MM.1S (cell line): ENCODE results near the gene DDAH1.
"Not testable (repeated sequence)": the region's sequence is repeated elsewhere in the genome, so short reads cannot be mapped to it uniquely, and the experiment has no call there.

Experiments used
- DNase-seq: peaks from one replicate; pipeline ENCODE4 v3.0.0-alpha.2; 2015
- H2AFZ ChIP-seq: fragments of 300-600 bp; sonication (generic); 2 replicates; pipeline ENCODE4 v1.6.0; 2016; ENCODE audit warnings: antibody characterized with exemption, low read length
- H3F3A ChIP-seq: fragments of 300-600 bp; sonication (generic); 2 replicates; pipeline ENCODE4 v1.6.1; 2016; ENCODE audit warnings: mild to moderate bottlenecking, antibody characterized with exemption, low read length, moderate library complexity, mixed read lengths; ENCODE audit not compliant: insufficient read depth
- H3K27ac ChIP-seq: fragments of 300-600 bp; sonication (generic); 2 replicates; pipeline ENCODE4 v1.5.1; 2016; ENCODE audit warnings: mild to moderate bottlenecking, low read length
- H3K27me3 ChIP-seq: fragments of 300-600 bp; sonication (generic); replicated peaks from 2 replicates; pipeline ENCODE4 v1.6.0; 2016; ENCODE audit warnings: low read length; ENCODE audit not compliant: insufficient read depth
- H3K36me3 ChIP-seq: fragments of 300-600 bp; sonication (generic); replicated peaks from 2 replicates; pipeline ENCODE4 v1.6.1; 2016; ENCODE audit warnings: mild to moderate bottlenecking, low read length, mixed read lengths; ENCODE audit not compliant: insufficient read depth
- H3K4me1 ChIP-seq: fragments of 300-600 bp; sonication (generic); 2 replicates; pipeline ENCODE4 v1.6.1; 2016; ENCODE audit warnings: low read length, mixed read lengths
- H3K4me2 ChIP-seq: fragments of 300-600 bp; sonication (generic); 2 replicates; pipeline ENCODE4 v1.6.0; 2016; ENCODE audit warnings: low read depth, low read length
- H3K4me3 ChIP-seq: fragments of 300-600 bp; sonication (generic); 2 replicates; pipeline ENCODE4 v1.5.1; 2016; ENCODE audit warnings: low read length, mixed read lengths
- H3K79me2 ChIP-seq: fragments of 300-600 bp; sonication (generic); 2 replicates; pipeline ENCODE4 v1.6.1; 2016; ENCODE audit warnings: mixed run types, low read length, mixed read lengths
- H3K9ac ChIP-seq: fragments of 300-600 bp; sonication (generic); 2 replicates; pipeline ENCODE4 v1.6.1; 2016; ENCODE audit warnings: low read length, mixed read lengths
- H3K9me2 ChIP-seq: fragments of 300-600 bp; sonication (generic); replicated peaks from 2 replicates; pipeline ENCODE4 v1.6.1; 2016; ENCODE audit warnings: mild to moderate bottlenecking, low read length, mixed read lengths; ENCODE audit not compliant: insufficient read depth
- H3K9me3 ChIP-seq: fragments of 300-600 bp; sonication (generic); replicated peaks from 2 replicates; pipeline ENCODE4 v1.6.1; 2016; ENCODE audit warnings: mild to moderate bottlenecking, low read length, mixed read lengths; ENCODE audit not compliant: insufficient read depth
- H4K20me1 ChIP-seq: fragments of 300-600 bp; sonication (generic); 2 replicates; pipeline ENCODE4 v1.6.1; 2016; ENCODE audit warnings: mild to moderate bottlenecking, low read length, moderate library complexity, mixed read lengths; ENCODE audit not compliant: insufficient read depth
- CTCF ChIP-seq: fragments of 300-600 bp; sonication (generic); IDR thresholded peaks from 2 replicates; pipeline ENCODE4 v1.5.1; 2016; ENCODE audit warnings: antibody characterized with exemption, low read length, mixed read lengths
- EZH2 ChIP-seq: fragments of 300-600 bp; sonication (generic); optimal IDR thresholded peaks from 2 replicates; pipeline ENCODE3; 2017; ENCODE audit warnings: low read depth, mild to moderate bottlenecking, antibody characterized with exemption, low read length, mixed read lengths
- EZH2phosphoT487 ChIP-seq: fragments of 300-600 bp; sonication (generic); IDR thresholded peaks from 2 replicates; pipeline ENCODE4 v1.6.1; 2018; ENCODE audit warnings: antibody characterized with exemption, low read length

DDAH1 gene

GRCh38 chr1:85465099-85465785 is at the start of gene DDAH1:
TSS of gene DDAH1 (minus strand) at chr1:85465159. CDS start at chr1:85465045, 114 bp downstream.
- peak within 1 kb of the TSS; percentile 15; the same call in 1 of the 2 replicates for H3K27ac ChIP-seq
- H3K4me2 ChIP-seq = peak within 1 kb of the TSS; percentile 94
- H3K9me3 ChIP-seq = no peaks in the 10 kb centered on the region
- H3K9me2 ChIP-seq = no peaks in the 10 kb centered on the region
- H3K9ac ChIP-seq = peak within 1 kb of the TSS; percentile 55
- TF ChIP-seq EZH2phosphoT487 = no peak
- TF ChIP-seq EZH2 = no peak
- no peak for TF ChIP-seq CTCF
- no peaks in the 10 kb centered on the region for H3K36me3 ChIP-seq
- peaks cover 7% of the 10 kb centered on the region; the same call in 1 of the 2 replicates for H3K79me2 ChIP-seq
- peak within 1 kb of the TSS; percentile 94 for H2AFZ ChIP-seq
- H3F3A ChIP-seq = no peaks in the 10 kb centered on the region
- H3K4me3 ChIP-seq = peak within 1 kb of the TSS; percentile 77
- peaks cover 7% of the 10 kb centered on the region; the same call in 1 of the 2 replicates for H3K4me1 ChIP-seq
- peak; percentile 70 for DNase-seq
- H4K20me1 ChIP-seq = no peaks in the 10 kb centered on the region
- H3K27me3 ChIP-seq = no peaks in the 10 kb centered on the region

- not testable (repeated sequence) for H3K79me2 ChIP-seq, H3K9me2 ChIP-seq, H3F3A ChIP-seq, H3K27ac ChIP-seq, DNase-seq, H3K9me3 ChIP-seq, H3K9ac ChIP-seq, H3K36me3 ChIP-seq, H4K20me1 ChIP-seq, H2AFZ ChIP-seq, H3K4me1 ChIP-seq, H3K4me2 ChIP-seq, H3K27me3 ChIP-seq, H3K4me3 ChIP-seq
These were observed 49.0 kb upstream of the DDAH1 start for GRCh38 chr1:85513998-85514397.

GRCh38 chr1:85504417-85504816 is 39.5 kb upstream of the DDAH1 start:
- H3K27me3 ChIP-seq = no peaks in the 10 kb centered on the region
- no peak overlapping the region for H2AFZ ChIP-seq
- no peak for DNase-seq
- no peaks in the 10 kb centered on the region for H3K4me1 ChIP-seq
- H3K4me3 ChIP-seq = no peak overlapping the region
- H3K27ac ChIP-seq = no peak overlapping the region
- no peaks in the 10 kb centered on the region for H3K36me3 ChIP-seq
- TF ChIP-seq CTCF (no peak), EZH2 (no peak), EZH2phosphoT487 (no peak)
- H4K20me1 ChIP-seq = no peaks in the 10 kb centered on the region
- no peak overlapping the region for H3K9ac ChIP-seq
- no peaks in the 10 kb centered on the region for H3F3A ChIP-seq
- H3K9me3 ChIP-seq = no peaks in the 10 kb centered on the region
- H3K79me2 ChIP-seq = no peaks in the 10 kb centered on the region
- H3K9me2 ChIP-seq = no peaks in the 10 kb centered on the region
- H3K4me2 ChIP-seq = no peak overlapping the region

- Histone ChIP-seq H4K20me1 (no peaks in the 10 kb centered on the region), H3K4me2 (no peak overlapping the region), H3K9ac (no peak overlapping the region), H2AFZ (no peak overlapping the region), H3K4me1 (no peaks in the 10 kb centered on the region), H3F3A (no peaks in the 10 kb centered on the region), H3K79me2 (no peaks in the 10 kb centered on the region), H3K9me2 (no peaks in the 10 kb centered on the region), H3K27ac (no peak overlapping the region), H3K27me3 (no peaks in the 10 kb centered on the region), H3K4me3 (no peak overlapping the region), H3K36me3 (no peaks in the 10 kb centered on the region), H3K9me3 (no peaks in the 10 kb centered on the region)
- TF ChIP-seq EZH2 (no peak), CTCF (peak; percentile 26)
- peak; percentile 21 for DNase-seq
These were observed 37.7 kb upstream of the DDAH1 start for GRCh38 chr1:85502625-85503083.
